Measurements from ENCODE around the gene CRIP2. TPM values are rescaled to one million over a fixed set of nuclear protein-coding genes. Genes with fewer than 3 reads are reported as not detected.

Gene CRIP2, protein sequence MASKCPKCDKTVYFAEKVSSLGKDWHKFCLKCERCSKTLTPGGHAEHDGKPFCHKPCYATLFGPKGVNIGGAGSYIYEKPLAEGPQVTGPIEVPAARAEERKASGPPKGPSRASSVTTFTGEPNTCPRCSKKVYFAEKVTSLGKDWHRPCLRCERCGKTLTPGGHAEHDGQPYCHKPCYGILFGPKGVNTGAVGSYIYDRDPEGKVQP
- polyA plus RNA-seq: 4.8 to 12.7 TPM (median 5.7 TPM) in 3 replicates
- polyA plus RNA-seq (2011; ENCODE audit: low read depth): 0.61 TPM
- polyA plus RNA-seq (2011; cell fraction: cytosol; rRNA removed): 3.7 and 13.9 TPM in 2 replicates
- 5.7 and 7.8 TPM in 2 replicates for polyA plus RNA-seq (2011; cell fraction: nucleus; rRNA removed)
- 6.0 and 8.3 TPM in 2 replicates for polyA plus RNA-seq (2012; ENCODE audit: low replicate concordance)
- 1.2 to 5.3 TPM (median 3.8 TPM) in 3 replicates for polyA minus RNA-seq
- 18.0 TPM for polyA minus RNA-seq (2011; cell fraction: cytosol; rRNA and poly(A)+ RNA removed)
- 1.6 and 3.7 TPM in 2 replicates for polyA minus RNA-seq (2011; cell fraction: nucleus; rRNA and poly(A)+ RNA removed)

- Histone ChIP-seq H3K9ac (ENCODE audit: control insufficient read depth, extremely low read depth, insufficient read depth, low read length) (peak within 1 kb of the TSS; percentile 47), H3K4me1 (ENCODE audit: control insufficient read depth, extremely low read depth, insufficient read depth, low read length) (peaks cover 17% of the 10 kb centered on the region), H3K4me2 (ENCODE audit: control insufficient read depth, extremely low read depth, insufficient read depth, low read depth, low read length) (peak within 1 kb of the TSS; percentile 61), H3K27ac (ENCODE audit: control insufficient read depth, insufficient read depth, low read length) (no peak within 1 kb of the TSS), H4K20me1 (ENCODE audit: control insufficient read depth, extremely low read depth, insufficient read depth, low read length) (peaks cover 4% of the 10 kb centered on the region), H2AFZ (ENCODE audit: control insufficient read depth, low read length) (peak within 1 kb of the TSS; percentile 37), H3K79me2 (ENCODE audit: control insufficient read depth, insufficient read depth, low read length) (no peaks in the 10 kb centered on the region), H3K4me3 (ENCODE audit: control insufficient read depth in 2 of 3, extremely low read depth in 1 of 3, insufficient read depth in 2 of 3, low read depth in 1 of 3, low read length in 3 of 3) (peak within 1 kb of the TSS; percentile 41 to 64 (median 57)), H3K9me1 (ENCODE audit: control insufficient read depth, extremely low read depth, insufficient read depth, low read length) (no peaks in the 10 kb centered on the region), H3K27me3 (ENCODE audit: control insufficient read depth, extremely low read depth, insufficient read depth, low read length) (peaks cover 17% of the 10 kb centered on the region), H3K9me3 (ENCODE audit: control insufficient read depth, low read depth, low read length) (no peaks in the 10 kb centered on the region), H3K36me3 (ENCODE audit: control insufficient read depth in 2 of 2, extremely low read depth in 1 of 2, insufficient read depth in 2 of 2, low read length in 2 of 2) (peaks cover 0 to 2% of the 10 kb centered on the region in 2 experiments)
- no peak for DNase-seq (ENCODE audit: low read depth, low spot score)
- FAIRE-seq: no peak
- TF ChIP-seq CTCF (optimal IDR thresholded peaks at IDR 0.05 in 1 of 3, IDR thresholded peaks at IDR 0.05 in 1 of 3, conservative IDR thresholded peaks at IDR 0.05 in 1 of 3; ENCODE audit: extremely low read depth in 1 of 3, insufficient read depth in 2 of 3, low read length in 3 of 3) (no peak), EZH2 (IDR thresholded peaks at IDR 0.05; ENCODE audit: low read length) (no peak)
- dilution Hi-C loops (cut with MboI; ENCODE audit: extremely low pct_ligation_motif_present, low sequenced_read_pairs): no loop called here
These were observed at the start of gene CRIP2 for GRCh38 chr14:105474483-105475268. Gene CRIP2 (plus strand): TSS chr14:105474821. CDS start chr14:105474863, 42 bp downstream.

DNA sequence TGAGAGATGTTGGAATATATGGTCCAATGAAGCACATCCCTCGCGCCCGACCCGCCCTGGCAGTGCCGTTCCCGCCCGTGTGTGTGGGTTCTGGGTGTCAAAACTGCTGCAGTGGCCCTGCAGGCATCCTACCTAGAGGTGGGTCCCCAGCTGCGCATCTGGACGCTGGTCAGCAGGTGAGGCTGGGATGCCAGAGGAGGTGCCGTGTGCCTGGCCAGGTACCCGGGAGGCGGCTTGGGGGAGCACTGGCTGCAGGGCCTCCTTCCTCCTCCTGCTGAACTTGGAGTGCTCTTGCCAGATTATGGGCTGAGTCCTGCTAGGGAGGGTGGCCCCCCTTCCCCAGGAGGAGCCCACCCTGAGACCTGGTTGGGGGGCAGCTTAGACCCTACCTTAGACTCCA is 49.8 kb upstream of the CRIP2 start:
- Histone ChIP-seq H3K79me2 (ENCODE audit: control insufficient read depth, insufficient read depth, low read length) (peaks cover 88% of the 10 kb centered on the region), H3K36me3 (ENCODE audit: control insufficient read depth in 2 of 2, extremely low read depth in 1 of 2, insufficient read depth in 2 of 2, low read length in 2 of 2) (peaks cover 11 to 24% of the 10 kb centered on the region in 2 experiments), H3K4me2 (ENCODE audit: control insufficient read depth, extremely low read depth, insufficient read depth, low read depth, low read length) (no peak overlapping the region), H3K9me3 (ENCODE audit: control insufficient read depth, low read depth, low read length) (no peaks in the 10 kb centered on the region), H2AFZ (ENCODE audit: control insufficient read depth, low read length) (no peak overlapping the region), H3K27me3 (ENCODE audit: control insufficient read depth, extremely low read depth, insufficient read depth, low read length) (no peaks in the 10 kb centered on the region), H3K27ac (ENCODE audit: control insufficient read depth, insufficient read depth, low read length) (no peak overlapping the region), H3K4me1 (ENCODE audit: control insufficient read depth, extremely low read depth, insufficient read depth, low read length) (peaks cover 11% of the 10 kb centered on the region), H4K20me1 (ENCODE audit: control insufficient read depth, extremely low read depth, insufficient read depth, low read length) (peaks cover 15% of the 10 kb centered on the region), H3K9ac (ENCODE audit: control insufficient read depth, extremely low read depth, insufficient read depth, low read length) (no peak overlapping the region), H3K9me1 (ENCODE audit: control insufficient read depth, extremely low read depth, insufficient read depth, low read length) (no peaks in the 10 kb centered on the region), H3K4me3 (ENCODE audit: control insufficient read depth in 2 of 3, extremely low read depth in 1 of 3, insufficient read depth in 2 of 3, low read depth in 1 of 3, low read length in 3 of 3) (no peak overlapping the region)
- dilution Hi-C loops (cut with MboI; ENCODE audit: extremely low pct_ligation_motif_present, low sequenced_read_pairs): no loop called here
- DNase-seq (ENCODE audit: low read depth, low spot score) (no peak), FAIRE-seq (no peak)
- no peak for TF ChIP-seq CTCF (optimal IDR thresholded peaks at IDR 0.05 in 1 of 3, IDR thresholded peaks at IDR 0.05 in 1 of 3, conservative IDR thresholded peaks at IDR 0.05 in 1 of 3; ENCODE audit: extremely low read depth in 1 of 3, insufficient read depth in 2 of 3, low read length in 3 of 3)
- no peak for TF ChIP-seq EZH2 (IDR thresholded peaks at IDR 0.05; ENCODE audit: low read length)

Measured in keratinocyte (primary cell).